GM12875 (cell line): ENCODE results near the gene DLEC1.

Source experiments
- H3K4me3 ChIP-seq: one replicate; pipeline ENCODE4 v1.5.1; 2011; ENCODE audit warnings: low read depth, low read length, control low read depth
- CTCF ChIP-seq: IDR thresholded peaks from 2 replicates; pipeline ENCODE4 v1.5.1; 2011; ENCODE audit warnings: low read depth, mild to moderate bottlenecking, control low read depth, inconsistent platforms, low read length, moderate library complexity, borderline replicate concordance; ENCODE audit not compliant: insufficient read depth

The DLEC1 gene

GRCh38 chr3:38109580-38110313, 70.7 kb downstream of the DLEC1 start:
- TF ChIP-seq CTCF: no peak
- no peak overlapping the region for H3K4me3 ChIP-seq

GRCh38 chr3:38110314-38111050, 71.5 kb downstream of the DLEC1 start:
- H3K4me3 ChIP-seq: no peak overlapping the region
- TF ChIP-seq CTCF: no peak

- H3K4me3 ChIP-seq: no peak overlapping the region
- TF ChIP-seq CTCF: no peak
Measured at GRCh38 chr3:38111201-38111600, 72.2 kb downstream of the DLEC1 start.

GRCh38 chr3:38111696-38112377, 72.8 kb downstream of the DLEC1 start:
- H3K4me3 ChIP-seq: no peak overlapping the region
- no peak for TF ChIP-seq CTCF

GRCh38 chr3:38112378-38112761, 73.4 kb downstream of the DLEC1 start:
- no peak overlapping the region for H3K4me3 ChIP-seq
- TF ChIP-seq CTCF: no peak

GRCh38 chr3:38114052-38114874, 75.3 kb downstream of the DLEC1 start:
- no peak for TF ChIP-seq CTCF

More at GRCh38 chr3:38114052-38114874, 75.3 kb downstream of the DLEC1 start:
- H3K4me3 ChIP-seq: no peak overlapping the region
